ENCODE results near the gene CCL27. TPM values are rescaled to one million over a fixed set of nuclear protein-coding genes. Genes with fewer than 3 reads are reported as not detected.

Gene CCL27
- total RNA-seq, 2 experiments from 2014 or later = 0.23 TPM; not detected in 1

- peak; percentile 99 for ATAC-seq
- CTCF ChIA-PET = interaction anchor here (1.1 to 1.9 kb wide), 2 partner anchors 18 to 20 kb away, joined by 3 to 8 read pairs; no protein-coding TSS in a partner anchor
- DNase-seq = peak; percentile 73
- H3K36me3 Mint-ChIP-seq (ENCODE audit: low read depth) = peaks cover 3% of the 10 kb centered on the region
- intact Hi-C loops (cut with DNase I, micrococcal nuclease) = loop anchor here in 1 of 2 experiments (1.0 kb wide), 1 partner anchor 17 kb away; no protein-coding TSS in a partner anchor
- H3K9me3 Mint-ChIP-seq (ENCODE audit: low read depth) = no peaks in the 10 kb centered on the region
- H3K27ac Mint-ChIP-seq = no peak overlapping the region
- no peak overlapping the region for H3K4me3 Mint-ChIP-seq
- no peaks in the 10 kb centered on the region for H3K27me3 Mint-ChIP-seq
- H3K4me1 Mint-ChIP-seq = peaks cover 9% of the 10 kb centered on the region
- POLR2A ChIA-PET = no interaction called here
Measured at GRCh38 chr9:34684145-34684544, 21.7 kb upstream of the CCL27 start.

- Mint-ChIP-seq H3K4me3 (no peak overlapping the region), H3K9me3 (ENCODE audit: low read depth) (no peaks in the 10 kb centered on the region), H3K27me3 (no peaks in the 10 kb centered on the region), H3K27ac (no peak overlapping the region), H3K4me1 (peaks cover 2% of the 10 kb centered on the region), H3K36me3 (ENCODE audit: low read depth) (no peaks in the 10 kb centered on the region)
- ATAC-seq (no peak), DNase-seq (no peak)
- CTCF ChIA-PET = interaction anchor here (0.7 to 2.0 kb wide), 5 partner anchors 15 to 107 kb away, joined by 3 to 15 read pairs (median 6); partner anchors contain the start of gene GALT
- POLR2A ChIA-PET = no interaction called here
- intact Hi-C loops (cut with DNase I, micrococcal nuclease) = loop anchor here (1.0 kb wide), 1 partner anchor 26 kb away; no protein-coding TSS in a partner anchor
Measured at GRCh38 chr9:34675869-34676268, 13.4 kb upstream of the CCL27 start.

GRCh38 chr9:34675048-34675714 lies 12.7 kb upstream of the CCL27 start:
- no peak overlapping the region for H3K4me3 Mint-ChIP-seq
- intact Hi-C loops (cut with DNase I, micrococcal nuclease) = loop anchor here (1.0 kb wide), 1 partner anchor 27 kb away; no protein-coding TSS in a partner anchor
- no peaks in the 10 kb centered on the region for H3K9me3 Mint-ChIP-seq (ENCODE audit: low read depth)
- ATAC-seq (peak; percentile 80), DNase-seq (peak; percentile 81)
- H3K27ac Mint-ChIP-seq = no peak overlapping the region
- ChIA-PET POLR2A (no interaction called here), CTCF (interaction anchor here (0.6 to 2.0 kb wide), 7 partner anchors 14 to 108 kb away, joined by 3 to 15 read pairs (median 4); partner anchors contain the start of gene GALT)
- H3K27me3 Mint-ChIP-seq = no peaks in the 10 kb centered on the region
- H3K36me3 Mint-ChIP-seq (ENCODE audit: low read depth) = peaks cover 3% of the 10 kb centered on the region
- H3K4me1 Mint-ChIP-seq = peaks cover 2% of the 10 kb centered on the region

- no peak for ATAC-seq
Measured at GRCh38 chr9:34674440-34674839, 12.0 kb upstream of the CCL27 start.

GRCh38 chr9:34671307-34671706 lies 8.8 kb upstream of the CCL27 start:
- DNase-seq = no peak
- no peaks in the 10 kb centered on the region for H3K27me3 Mint-ChIP-seq
- ATAC-seq = no peak
- CTCF ChIA-PET = interaction anchor here (1.1 kb wide), 1 partner anchor 9 kb away, joined by 3 read pairs; no protein-coding TSS in a partner anchor
- POLR2A ChIA-PET = no interaction called here
- H3K4me3 Mint-ChIP-seq = no peak overlapping the region
- H3K27ac Mint-ChIP-seq = no peak overlapping the region
- H3K36me3 Mint-ChIP-seq (ENCODE audit: low read depth) = peaks cover 19% of the 10 kb centered on the region
- H3K9me3 Mint-ChIP-seq (ENCODE audit: low read depth) = peaks cover 12% of the 10 kb centered on the region
- intact Hi-C loops (cut with DNase I, micrococcal nuclease) = no loop called here
- peaks cover 2% of the 10 kb centered on the region for H3K4me1 Mint-ChIP-seq

More at GRCh38 chr9:34674440-34674839, 12.0 kb upstream of the CCL27 start:
- H3K9me3 Mint-ChIP-seq (ENCODE audit: low read depth) = peaks cover 4% of the 10 kb centered on the region
- H3K36me3 Mint-ChIP-seq (ENCODE audit: low read depth) = peaks cover 7% of the 10 kb centered on the region
- ChIA-PET POLR2A (no interaction called here), CTCF (interaction anchor here (0.6 to 1.8 kb wide), 4 partner anchors 27 to 541 kb away, joined by 3 to 15 read pairs (median 4); no protein-coding TSS in a partner anchor)
- peaks cover 2% of the 10 kb centered on the region for H3K4me1 Mint-ChIP-seq
- intact Hi-C loops (cut with DNase I, micrococcal nuclease) = no loop called here
- no peak overlapping the region for H3K27ac Mint-ChIP-seq
- no peaks in the 10 kb centered on the region for H3K27me3 Mint-ChIP-seq
- no peak for DNase-seq
- no peak overlapping the region for H3K4me3 Mint-ChIP-seq

GRCh38 chr9:34669809-34670562 lies 7.5 kb upstream of the CCL27 start:
- no peak overlapping the region for H3K4me3 Mint-ChIP-seq
- ATAC-seq (no peak), DNase-seq (no peak)
- no peak overlapping the region for H3K27ac Mint-ChIP-seq
- H3K27me3 Mint-ChIP-seq = no peaks in the 10 kb centered on the region
- H3K9me3 Mint-ChIP-seq (ENCODE audit: low read depth) = peaks cover 12% of the 10 kb centered on the region
- H3K36me3 Mint-ChIP-seq (ENCODE audit: low read depth) = peaks cover 19% of the 10 kb centered on the region
- intact Hi-C loops (cut with DNase I, micrococcal nuclease) = loop anchor here in 1 of 2 experiments (10.0 kb wide), 3 partner anchors 625 to 1145 kb away; partner anchors contain the start of genes HINT2, SPAG8, TESK1 and UBAP2
- CTCF ChIA-PET = interaction anchor here (0.6 to 1.2 kb wide), 3 partner anchors 8 to 69 kb away, joined by 3 to 5 read pairs (median 4); no protein-coding TSS in a partner anchor
- peaks cover 5% of the 10 kb centered on the region for H3K4me1 Mint-ChIP-seq
- POLR2A ChIA-PET = no interaction called here

- ChIA-PET CTCF (interaction anchor here (0.7 to 3.1 kb wide), 7 partner anchors 19 to 1528 kb away, joined by 3 to 23 read pairs (median 5); partner anchors contain the start of genes DCTN3, GALT and SIGMAR1), POLR2A (interaction anchor here (0.9 kb wide), 1 partner anchor 29 kb away, joined by 3 read pairs; the partner anchor contains the start of gene SIGMAR1)
- Mint-ChIP-seq H3K27ac (peak overlapping the region; percentile 87), H3K4me3 (peak overlapping the region; percentile 77), H3K36me3 (ENCODE audit: low read depth) (peaks cover 19% of the 10 kb centered on the region), H3K27me3 (no peaks in the 10 kb centered on the region), H3K4me1 (peaks cover 33% of the 10 kb centered on the region), H3K9me3 (ENCODE audit: low read depth) (peaks cover 12% of the 10 kb centered on the region)
- DNase-seq = peak; percentile 93
- ATAC-seq = peak; percentile 75
- intact Hi-C loops (cut with DNase I, micrococcal nuclease) = loop anchor here (1.0 to 10.0 kb wide), 15 partner anchors 19 to 1149 kb away; partner anchors contain the start of genes DNAI1 (in 2 of the 2), FAM219A (in 2 of the 2), GALT (in 2 of the 2) and DCTN3 (in 1 of the 2)
Measured at GRCh38 chr9:34665381-34666250, 3.2 kb upstream of the CCL27 start.

- ChIA-PET CTCF (interaction anchor here (0.6 to 3.1 kb wide), 13 partner anchors 14 to 1529 kb away, joined by 3 to 23 read pairs (median 3); partner anchors contain the start of genes DCTN3, FANCG, GALT and IL11RA), POLR2A (interaction anchor here (0.9 kb wide), 1 partner anchor 28 kb away, joined by 3 read pairs; the partner anchor contains the start of gene SIGMAR1)
- peak overlapping the region; percentile 87 for H3K27ac Mint-ChIP-seq
- H3K27me3 Mint-ChIP-seq = no peaks in the 10 kb centered on the region
- ATAC-seq (peak; percentile 17), DNase-seq (no peak)
- peak overlapping the region; percentile 77 for H3K4me3 Mint-ChIP-seq
- H3K4me1 Mint-ChIP-seq = peaks cover 33% of the 10 kb centered on the region
- peaks cover 19% of the 10 kb centered on the region for H3K36me3 Mint-ChIP-seq (ENCODE audit: low read depth)
- peaks cover 12% of the 10 kb centered on the region for H3K9me3 Mint-ChIP-seq (ENCODE audit: low read depth)
- intact Hi-C loops (cut with DNase I, micrococcal nuclease) = loop anchor here (1.0 to 10.0 kb wide), 14 partner anchors 19 to 1150 kb away; partner anchors contain the start of genes DNAI1 (in 2 of the 2), FAM219A (in 2 of the 2), GALT (in 2 of the 2) and DNAJB5 (in 1 of the 2)
Measured at GRCh38 chr9:34665067-34665380, 2.6 kb upstream of the CCL27 start.

- intact Hi-C loops (cut with DNase I, micrococcal nuclease) = loop anchor here (1.0 to 10.0 kb wide), 15 partner anchors 18 to 1150 kb away; partner anchors contain the start of genes DNAI1 (in 2 of the 2), FAM219A (in 2 of the 2), GALT (in 2 of the 2) and DNAJB5 (in 1 of the 2)
- H3K4me1 Mint-ChIP-seq = peaks cover 33% of the 10 kb centered on the region
Measured at GRCh38 chr9:34664281-34665066, 2.0 kb upstream of the CCL27 start.

More at GRCh38 chr9:34664281-34665066, 2.0 kb upstream of the CCL27 start:
- POLR2A ChIA-PET = interaction anchor here (0.9 kb wide), 1 partner anchor 27 kb away, joined by 3 read pairs; the partner anchor contains the start of gene SIGMAR1
- Mint-ChIP-seq H3K27ac (peak overlapping the region; percentile 73), H3K4me3 (peak overlapping the region; percentile 77), H3K9me3 (ENCODE audit: low read depth) (peaks cover 8% of the 10 kb centered on the region), H3K27me3 (no peaks in the 10 kb centered on the region), H3K36me3 (ENCODE audit: low read depth) (peaks cover 16% of the 10 kb centered on the region)
- DNase-seq (peak; percentile 90), ATAC-seq (peak; percentile 70)
- CTCF ChIA-PET = interaction anchor here (0.6 to 3.1 kb wide), 17 partner anchors 13 to 1529 kb away, joined by 3 to 23 read pairs (median 3); partner anchors contain the start of genes DCTN3, FANCG, GALT and IL11RA

All from activated CD4-positive, alpha-beta T cell treated with anti-CD3 and anti-CD28 coated beads for 36 hours (primary cell).